ENCODE results near the gene IFI27L2.
"Not testable (repeated sequence)": the region's sequence is repeated elsewhere in the genome, so short reads cannot be mapped to it uniquely, and the experiment has no call there.

Gene IFI27L2, protein sequence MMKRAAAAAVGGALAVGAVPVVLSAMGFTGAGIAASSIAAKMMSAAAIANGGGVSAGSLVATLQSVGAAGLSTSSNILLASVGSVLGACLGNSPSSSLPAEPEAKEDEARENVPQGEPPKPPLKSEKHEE

DNA sequence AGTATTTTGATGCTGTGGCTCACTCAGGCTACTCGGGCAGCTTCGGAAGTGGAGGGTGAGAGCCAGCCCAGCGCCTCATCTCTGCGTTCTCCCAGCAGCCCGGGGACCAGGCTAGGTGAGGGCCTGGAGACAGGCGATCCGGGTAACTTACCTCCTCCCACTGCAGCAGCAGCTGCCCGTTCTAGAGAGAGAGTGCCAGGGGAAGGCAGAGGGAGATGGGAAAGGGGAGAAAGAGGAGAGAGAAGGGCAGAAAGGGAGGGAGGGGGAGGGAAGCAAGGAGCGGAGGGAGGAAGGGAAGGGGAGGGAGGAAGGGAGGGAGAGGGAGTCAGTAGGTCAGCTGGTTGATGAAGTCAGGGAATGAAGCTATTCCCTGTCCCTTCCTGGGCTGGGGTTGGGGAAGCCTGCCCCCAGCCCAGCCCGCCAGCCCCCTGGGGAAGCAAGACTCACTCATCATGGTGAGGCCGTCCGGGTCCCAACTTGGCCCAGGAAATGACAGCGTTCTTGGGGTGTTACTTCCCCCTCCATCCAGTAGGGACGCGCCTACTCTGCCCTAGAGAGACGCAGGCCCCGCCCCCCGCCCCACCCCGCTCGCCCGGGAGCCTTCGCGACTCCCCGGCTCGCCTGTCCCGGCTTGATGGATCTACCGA lies at the start of gene IFI27L2:
TSS of gene IFI27L2 (minus strand) at position 494 of the 647 bp plus-strand sequence. CDS start at position 454, 40 bp downstream.
- DNase-seq (ENCODE audit: low read depth in 2 of 2) = peak; percentile 59 to 68

DNA sequence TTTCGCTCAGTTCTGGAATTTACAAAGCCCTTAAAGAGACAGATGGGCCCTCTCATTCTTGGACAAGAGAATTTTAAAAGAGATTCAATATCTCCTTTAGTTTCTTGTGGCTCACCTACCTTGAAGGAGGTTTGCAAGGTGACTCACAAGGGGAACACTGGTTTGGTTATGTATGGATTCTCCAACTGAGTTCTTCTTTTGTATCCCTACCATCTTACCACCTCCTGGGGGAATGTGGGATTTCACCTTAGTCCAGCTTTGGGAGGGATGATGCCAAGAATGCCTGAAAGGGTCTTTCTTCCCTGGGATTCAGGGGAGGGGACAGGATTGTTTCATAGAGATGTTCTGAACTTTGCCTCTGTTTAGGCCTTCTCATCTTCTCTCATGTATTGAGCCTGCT lies 48.4 kb upstream of the IFI27L2 start:
- DNase-seq (ENCODE audit: low read depth in 2 of 2) = no peak

DNA sequence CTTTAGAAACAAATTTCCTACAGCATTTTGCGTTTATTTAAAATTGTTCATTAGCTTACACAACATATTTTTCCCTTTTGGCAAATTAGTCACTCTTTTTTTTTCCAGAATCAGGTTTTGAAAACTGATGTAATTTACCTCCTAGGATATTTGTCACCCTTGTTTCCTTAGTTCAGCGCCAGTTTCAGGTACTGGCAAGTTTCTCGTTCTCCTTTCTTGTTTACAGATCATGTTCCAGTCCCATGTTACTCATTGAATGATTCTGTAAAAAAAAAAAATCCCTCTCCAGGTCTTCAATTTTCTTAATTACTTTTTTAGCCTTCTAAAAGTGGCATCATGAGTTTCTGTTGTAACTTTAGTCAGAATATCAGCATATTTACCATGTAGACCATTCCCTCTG lies 47.4 kb upstream of the IFI27L2 start:
- DNase-seq (ENCODE audit: low read depth in 2 of 2) = no peak

DNA sequence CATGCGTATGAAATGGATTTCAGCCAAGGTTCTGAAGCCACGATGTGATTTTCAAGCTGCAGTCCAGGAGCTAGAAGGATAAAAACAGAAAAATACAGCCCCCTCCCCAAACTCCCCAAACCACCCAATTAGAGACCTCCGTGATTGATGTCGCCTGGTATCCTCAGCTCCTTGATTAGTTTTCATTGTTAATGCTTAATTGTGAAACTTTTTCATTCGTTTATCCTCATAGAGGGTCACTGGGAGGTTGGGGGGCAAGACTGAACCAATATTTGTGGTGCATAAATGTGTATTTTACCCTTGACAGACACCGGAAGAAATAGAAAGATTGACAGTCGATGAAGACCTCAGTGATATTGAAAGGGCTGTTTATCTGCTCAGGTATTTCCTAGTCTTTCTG lies 46.3 kb upstream of the IFI27L2 start:
- no peak for DNase-seq (ENCODE audit: low read depth in 2 of 2)

DNA sequence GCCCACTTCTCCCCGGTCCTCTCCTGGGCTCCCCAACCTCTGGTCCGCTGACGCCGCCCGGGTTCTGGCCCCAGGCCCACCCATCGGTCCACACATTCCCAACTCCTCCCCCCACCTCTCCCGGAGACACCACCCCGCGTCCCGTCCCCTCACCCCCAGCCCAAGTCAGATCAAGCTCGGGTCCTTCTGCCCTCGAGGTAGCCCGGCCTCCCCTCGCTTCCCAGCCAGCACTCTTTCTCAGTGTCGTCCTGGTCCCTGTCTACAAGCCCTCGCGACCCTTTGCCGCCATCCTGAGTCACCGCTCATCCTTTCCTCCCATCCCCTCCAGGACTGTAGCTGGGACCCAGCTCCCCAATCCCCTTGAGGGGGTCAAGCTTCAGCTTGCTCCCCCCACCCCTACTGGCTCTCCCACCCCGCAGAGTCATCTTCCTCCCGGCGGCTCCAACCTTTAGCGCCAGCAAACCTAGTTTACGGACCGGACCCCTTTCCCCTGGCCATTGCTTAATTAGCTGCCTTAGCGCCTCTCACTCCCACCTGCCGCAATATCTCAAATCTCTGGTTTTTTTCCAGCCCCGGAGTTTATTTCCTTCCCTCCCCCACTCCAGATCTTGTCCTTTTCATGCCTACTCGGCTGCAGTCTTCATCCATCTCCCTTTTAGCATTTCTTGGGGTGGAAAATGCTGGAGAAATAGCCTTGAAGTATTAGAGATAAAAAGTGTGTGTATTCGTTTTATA lies 45.8 kb upstream of the IFI27L2 start:
- DNase-seq (ENCODE audit: low read depth in 2 of 2) = no peak

DNA sequence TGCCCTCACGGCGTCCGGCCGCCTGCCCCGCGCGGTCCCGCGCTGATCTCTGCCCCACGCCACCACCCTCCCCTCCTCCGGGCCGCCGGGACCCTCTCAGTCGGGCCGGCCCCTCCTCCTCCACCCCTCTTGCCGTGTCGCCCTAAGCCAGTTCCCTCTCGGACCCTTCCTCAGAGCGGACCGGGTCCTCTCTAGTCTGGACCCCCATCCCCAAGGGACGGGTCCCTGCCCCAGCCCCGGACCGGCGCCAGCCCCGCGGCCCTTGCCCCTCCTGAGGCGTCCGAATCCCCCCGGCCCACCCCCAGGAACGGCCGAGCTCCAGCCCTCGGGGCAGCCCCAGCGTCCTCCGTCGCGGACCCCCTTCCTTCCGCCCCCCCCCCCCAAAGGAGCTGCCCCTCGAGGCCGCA lies 45.2 kb upstream of the IFI27L2 start:
- DNase-seq (ENCODE audit: low read depth in 2 of 2) = no peak

DNA sequence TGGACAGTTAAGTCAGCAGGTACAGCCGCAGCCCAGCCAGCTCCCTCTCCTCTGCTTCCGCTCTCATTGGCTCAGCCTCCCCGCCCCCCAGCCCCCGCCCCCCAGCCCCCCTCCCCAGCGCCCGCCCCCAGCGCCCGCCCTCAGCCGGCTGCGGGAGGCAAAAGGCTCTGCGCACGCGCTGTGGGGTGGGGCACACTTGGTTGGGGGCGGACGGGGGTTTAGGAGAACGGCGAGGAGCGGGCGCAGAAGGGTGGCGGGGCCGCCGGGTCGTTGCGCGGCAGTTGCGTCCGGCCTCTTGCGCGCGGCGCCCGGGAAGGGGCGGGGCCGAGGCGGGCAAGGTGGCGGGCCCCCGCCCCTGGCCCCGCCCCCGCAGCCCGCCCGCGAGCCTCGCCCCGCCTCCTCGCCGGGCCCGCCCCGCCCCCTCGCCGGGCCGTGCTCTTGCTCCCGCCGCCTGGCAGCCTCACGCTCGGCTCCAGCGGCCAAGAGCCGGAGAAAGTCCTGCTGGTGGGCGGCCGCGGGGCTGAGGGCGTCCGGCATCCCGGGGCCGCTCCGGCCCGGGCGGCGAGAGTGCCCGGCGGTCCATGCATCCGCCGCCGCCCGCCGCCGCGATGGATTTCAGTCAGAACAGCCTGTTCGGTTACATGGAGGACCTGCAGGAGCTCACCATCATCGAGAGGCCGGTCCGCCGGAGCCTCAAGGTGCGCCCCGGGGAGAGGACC lies 44.6 kb upstream of the IFI27L2 start, which contains the start of gene PPP4R4:
TSS of gene PPP4R4 (plus strand) at position 438 of the 719 bp plus-strand sequence. CDS start at position 582, 144 bp downstream.
- DNase-seq (ENCODE audit: low read depth in 2 of 2) = peak; percentile 73 to 76

DNA sequence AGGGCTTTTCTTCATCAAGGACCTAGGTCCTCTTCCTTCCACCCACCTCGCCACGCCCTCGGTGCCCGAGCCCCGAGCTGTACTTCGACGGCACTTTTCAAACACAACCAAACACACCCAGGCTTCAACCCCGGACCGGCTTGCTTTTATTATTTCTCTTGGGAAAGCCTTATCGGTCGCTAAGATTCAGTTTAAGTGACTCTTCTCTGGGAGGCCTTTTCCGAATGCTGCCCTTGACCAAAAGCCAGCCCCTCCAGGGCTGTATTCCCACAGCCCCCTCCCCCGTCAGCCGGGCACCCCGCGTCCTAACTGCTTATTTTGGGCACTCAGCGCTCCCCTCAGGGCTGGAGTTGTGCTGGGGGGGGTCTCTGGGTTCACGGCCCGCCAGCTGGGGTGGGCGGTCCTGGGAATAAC lies 44.1 kb upstream of the IFI27L2 start:
- no peak for DNase-seq (ENCODE audit: low read depth in 2 of 2)

DNA sequence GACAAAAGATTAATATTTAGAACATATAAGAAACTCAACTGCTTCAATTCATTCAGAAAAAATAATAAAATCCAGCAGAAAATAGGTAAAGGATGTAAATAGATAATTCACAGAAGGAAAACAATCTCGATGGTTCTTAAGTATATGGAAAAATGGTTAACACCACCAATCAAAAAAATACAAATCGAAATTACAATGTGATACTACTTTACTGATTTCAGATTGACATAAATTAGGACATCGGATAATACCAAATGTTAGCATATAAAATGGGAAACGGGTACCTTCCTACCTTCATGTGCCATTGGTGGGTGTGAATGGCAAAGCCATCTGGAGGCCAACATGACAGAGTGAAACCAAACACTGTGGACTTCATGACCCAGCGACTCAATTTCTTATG lies 43.1 kb upstream of the IFI27L2 start:
- DNase-seq (ENCODE audit: low read depth in 2 of 2) = no peak

DNA sequence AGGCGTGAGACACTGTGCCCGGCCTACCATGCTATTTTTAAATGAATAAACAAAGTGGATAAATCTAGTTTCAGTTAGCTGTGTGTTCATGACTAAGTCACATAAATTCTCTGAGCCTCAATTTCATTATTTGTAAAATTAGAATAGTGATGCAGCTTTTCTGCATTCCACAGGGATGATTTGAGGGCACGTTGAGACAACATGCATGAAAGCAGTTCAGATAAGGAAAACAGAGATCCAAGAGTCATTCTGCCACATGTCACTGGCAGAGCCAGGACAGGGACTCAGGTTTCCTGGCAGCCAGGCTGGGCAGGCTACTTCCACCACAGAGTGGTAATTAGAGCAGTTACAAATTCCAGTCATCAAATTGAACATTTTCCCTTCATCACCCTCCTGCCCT lies 41.8 kb upstream of the IFI27L2 start:
- no peak for DNase-seq (ENCODE audit: low read depth in 2 of 2)

DNA sequence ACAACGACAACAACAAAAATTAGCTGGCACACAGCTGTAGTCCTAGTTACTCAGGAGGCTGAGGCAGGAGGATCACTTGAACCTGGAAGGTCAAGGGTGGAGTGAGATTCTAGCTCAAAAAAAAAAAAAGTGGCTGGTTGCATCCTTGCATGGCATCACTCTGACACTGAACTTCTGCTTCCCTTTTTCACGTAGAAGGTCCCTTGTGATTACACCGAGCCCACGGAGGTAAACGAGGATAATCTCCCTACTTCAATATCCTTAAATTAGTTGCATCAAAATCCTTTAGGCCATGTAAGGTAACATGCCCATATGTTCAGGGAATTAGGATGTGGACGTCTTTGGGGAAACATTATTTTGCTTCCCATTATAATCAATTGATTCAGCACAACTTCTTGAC lies 40.7 kb upstream of the IFI27L2 start:
- DNase-seq (ENCODE audit: low read depth in 2 of 2) = no peak

DNA sequence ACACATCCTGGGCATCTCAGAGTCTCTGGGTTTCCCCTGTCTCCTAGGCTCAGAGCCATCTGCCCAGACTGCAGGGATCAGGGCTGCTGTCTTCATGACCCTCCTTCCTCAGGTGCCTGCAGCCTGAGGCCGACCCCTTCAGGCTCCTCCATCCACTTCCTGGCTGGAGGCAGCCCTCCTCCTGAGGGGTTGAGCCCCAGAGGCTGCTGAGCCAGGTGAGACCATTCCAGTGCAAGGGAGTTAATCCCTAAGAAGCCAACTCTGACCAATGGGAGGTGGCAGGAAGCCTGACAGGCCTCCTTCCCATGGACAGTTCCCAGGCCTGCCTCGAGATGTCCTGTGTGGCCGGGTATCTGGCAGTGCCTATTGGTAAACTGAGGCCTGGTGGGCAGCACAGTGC lies 36.3 kb upstream of the IFI27L2 start:
- no peak for DNase-seq (ENCODE audit: low read depth in 2 of 2)

DNA sequence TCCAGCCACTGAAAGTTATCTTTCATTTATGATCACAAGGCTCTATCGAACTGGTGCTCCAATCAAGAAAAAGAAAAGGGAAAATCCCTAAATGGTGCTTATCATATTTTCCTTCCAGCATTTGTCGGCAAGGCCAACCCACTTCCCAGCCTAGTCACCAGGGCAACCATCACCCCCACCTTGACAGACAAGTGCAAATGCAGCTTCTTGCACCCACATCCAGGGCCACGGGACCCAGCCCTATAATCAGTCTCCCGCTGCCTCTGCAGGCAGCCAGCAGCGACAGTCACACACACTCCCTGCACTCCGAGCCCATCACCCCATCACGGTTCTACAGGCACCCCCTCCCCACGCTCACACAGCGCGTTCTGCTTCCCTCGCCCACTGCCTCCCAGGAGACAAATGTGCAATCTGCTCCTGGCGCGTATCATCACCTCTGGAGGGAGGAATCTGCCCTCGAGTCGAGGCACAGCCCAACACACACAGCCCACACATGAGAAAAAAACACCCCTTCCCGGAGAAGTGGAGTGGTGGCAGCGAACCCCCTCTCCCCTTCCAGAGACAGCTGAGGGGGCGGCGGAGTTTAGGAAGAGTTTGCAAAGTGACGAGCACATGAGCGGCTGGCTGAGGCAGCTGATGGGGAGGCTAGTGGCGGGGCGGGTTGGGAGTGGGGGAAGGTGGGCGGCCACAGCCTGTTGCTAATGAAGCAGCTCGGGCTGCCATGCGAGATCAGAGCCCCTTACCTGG lies 35.5 kb upstream of the IFI27L2 start:
- DNase-seq (ENCODE audit: low read depth in 2 of 2) = no peak

DNA sequence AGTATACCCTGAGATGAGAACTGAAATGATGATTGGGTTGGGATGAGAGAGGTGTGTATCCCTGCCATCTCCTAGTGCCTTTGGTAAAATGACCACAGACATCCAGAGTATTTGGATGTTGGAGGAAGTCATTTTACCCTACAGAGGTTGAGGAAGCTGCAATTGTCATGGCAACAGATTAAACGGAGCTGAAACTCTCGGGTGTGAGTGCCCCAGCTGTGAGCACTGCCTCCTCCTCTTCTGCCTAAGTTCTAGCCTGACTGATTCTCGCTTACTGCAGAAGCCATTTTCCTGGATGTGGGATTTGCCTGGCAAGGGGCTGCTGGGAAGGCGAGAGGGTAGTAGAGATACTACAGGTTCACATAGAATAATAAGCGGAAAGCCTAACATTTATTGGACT lies 34.4 kb upstream of the IFI27L2 start:
- no peak for DNase-seq (ENCODE audit: low read depth in 2 of 2)

DNA sequence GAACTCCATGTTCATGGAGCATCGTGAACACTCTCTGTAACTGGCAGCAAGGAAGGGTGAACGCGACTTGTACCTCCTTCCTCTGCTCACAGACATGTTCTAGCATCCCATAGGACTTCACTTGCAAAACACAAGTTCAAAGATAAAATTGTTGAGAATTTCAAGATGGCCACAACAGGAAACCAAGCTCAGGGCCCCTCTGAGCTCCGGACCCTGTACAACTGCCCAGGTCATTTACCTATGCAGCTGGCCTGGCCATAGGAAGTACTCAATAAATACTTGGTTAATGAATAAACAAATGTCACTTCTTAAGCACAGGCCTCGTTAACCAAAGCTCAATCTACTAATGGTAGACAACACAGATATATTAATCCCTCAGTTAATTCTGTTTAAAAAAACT lies 33.1 kb upstream of the IFI27L2 start:
- DNase-seq (ENCODE audit: low read depth in 2 of 2) = no peak

DNA sequence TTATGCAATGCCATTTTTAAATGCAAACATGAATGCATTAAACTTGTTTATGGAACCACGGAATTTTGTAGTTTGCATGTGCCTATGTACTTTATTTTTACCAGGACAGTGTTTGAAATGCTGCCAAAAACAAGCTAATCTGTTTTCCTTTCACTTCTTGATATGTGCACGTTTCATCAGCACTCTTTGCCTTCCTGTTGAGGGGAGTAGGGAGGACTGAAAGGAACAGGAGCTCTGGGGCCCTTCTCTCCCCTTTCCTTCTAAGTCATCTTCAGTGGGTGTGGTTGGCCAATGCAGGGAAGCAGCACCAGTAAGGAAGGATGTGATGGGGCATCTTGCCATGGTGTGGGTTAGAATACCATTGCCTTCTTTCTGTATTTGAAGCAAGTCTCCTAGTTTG lies 32.6 kb upstream of the IFI27L2 start:
- no peak for DNase-seq (ENCODE audit: low read depth in 2 of 2)

DNA sequence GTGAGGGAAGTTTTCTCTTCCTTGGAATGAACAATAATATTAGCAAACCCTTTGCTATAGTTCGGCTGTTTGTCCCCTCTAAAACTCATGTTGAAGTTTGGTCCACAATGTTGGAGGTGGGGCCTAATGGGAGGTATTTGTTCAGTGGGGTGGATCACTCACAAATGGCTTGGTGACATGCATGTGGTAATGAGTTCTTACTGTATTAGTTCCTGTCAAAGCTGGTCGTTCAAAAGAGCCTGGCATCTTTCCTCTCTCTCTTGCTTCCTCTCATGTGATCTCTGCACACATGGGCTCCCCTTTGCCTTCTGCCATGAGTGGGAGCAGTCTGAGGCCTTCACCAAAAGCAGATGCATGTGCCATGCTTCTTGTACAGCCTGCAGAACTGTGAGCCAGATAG lies 31.7 kb upstream of the IFI27L2 start:
- no peak for DNase-seq (ENCODE audit: low read depth in 2 of 2)

DNA sequence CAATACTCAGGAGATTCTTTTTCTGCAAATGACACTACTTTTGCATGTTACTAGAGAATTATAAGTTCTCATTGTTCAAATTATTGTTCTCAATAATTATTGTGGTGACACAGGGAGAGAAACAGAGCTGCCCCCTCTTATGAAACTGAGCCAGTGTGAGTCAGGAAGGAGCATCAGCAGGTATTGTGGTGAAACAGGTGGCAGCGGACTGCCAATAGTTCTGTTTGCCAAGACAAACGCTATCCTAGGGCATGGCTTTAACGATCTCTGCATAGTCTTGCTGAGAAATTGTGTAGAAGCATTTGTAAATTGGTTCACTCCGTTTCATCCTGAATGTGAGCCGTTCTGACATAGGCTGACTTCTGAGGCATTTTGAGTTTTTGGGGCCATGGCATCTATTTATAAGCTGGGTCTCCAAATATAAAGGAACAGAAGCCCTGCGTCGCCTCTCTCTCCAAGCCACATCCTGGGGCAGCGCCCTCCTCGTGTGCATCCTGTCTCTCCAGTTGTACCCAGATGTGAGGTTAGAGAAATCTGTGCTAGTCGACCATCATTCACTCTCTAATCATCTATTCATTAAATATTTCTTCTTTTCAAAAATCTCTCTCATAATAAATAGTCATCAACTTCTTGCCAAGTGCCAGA lies 29.0 kb upstream of the IFI27L2 start:
- DNase-seq (ENCODE audit: low read depth in 2 of 2) = no peak

DNA sequence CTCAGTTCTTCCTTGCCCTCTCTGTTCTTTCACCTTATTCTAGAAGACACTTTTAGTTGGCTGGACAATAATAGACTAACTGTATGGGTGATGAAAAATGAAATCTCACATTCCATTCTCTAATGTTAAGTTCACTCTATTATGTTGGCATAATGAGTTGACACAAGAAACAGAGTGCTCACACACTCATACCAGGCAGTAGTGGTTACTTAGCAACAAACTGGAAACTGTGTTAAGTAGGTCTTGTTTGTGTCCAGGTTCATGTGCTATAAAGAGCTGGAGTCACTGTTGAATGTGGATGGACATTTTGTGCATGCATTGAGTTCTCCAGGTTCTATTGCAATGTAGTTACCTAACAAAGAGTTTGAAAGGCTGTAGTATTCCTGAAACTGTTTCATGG lies 27.8 kb upstream of the IFI27L2 start:
- DNase-seq (ENCODE audit: low read depth in 2 of 2) = no peak

DNA sequence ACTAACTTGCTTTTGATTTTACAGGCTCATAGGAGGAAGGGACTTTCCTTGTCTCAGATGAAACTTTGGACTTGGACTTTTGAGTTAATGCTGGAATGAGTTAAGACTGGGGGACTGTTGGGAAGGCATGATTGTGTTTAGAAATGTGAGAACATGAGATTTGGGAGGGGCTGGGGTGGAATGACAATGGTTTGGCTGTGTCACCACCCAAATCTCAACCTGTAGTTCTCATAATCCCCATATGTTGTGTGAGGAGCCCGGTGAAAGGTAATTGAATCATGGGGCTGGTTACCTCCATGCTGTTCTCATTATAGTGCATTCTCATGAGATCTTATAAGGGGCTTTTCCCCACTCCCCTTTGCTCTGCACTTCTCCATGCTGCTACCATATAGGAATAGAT lies 26.7 kb upstream of the IFI27L2 start:
- DNase-seq (ENCODE audit: low read depth in 2 of 2) = not testable (repeated sequence)

DNA sequence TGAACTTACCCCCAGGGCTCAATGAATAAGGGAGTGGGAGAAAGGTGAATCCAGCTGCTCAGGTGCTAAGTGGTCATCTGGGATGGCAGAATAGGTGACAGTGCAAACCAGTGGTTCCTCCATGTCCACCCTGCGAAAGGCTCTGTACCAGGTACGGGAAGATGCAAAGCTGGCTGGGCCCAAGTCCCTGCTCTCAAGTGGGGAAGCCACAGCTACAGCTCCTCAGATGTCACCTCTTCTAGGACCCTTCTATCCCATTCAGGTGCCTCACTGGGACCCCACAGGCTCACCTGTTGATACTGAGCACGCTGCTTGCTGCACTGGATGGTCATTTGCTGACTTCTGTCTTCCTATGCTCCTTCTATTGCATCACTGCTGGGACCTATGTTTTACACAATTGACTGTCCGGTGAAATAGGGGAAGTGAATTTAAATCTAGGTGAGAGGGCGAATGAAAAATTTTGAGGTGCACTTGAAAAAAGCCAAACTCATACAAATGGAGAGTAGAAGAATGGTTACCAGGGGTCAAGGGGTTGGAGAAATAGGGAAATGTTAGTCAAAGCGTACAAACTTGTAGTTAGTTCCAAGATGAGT lies 24.4 kb upstream of the IFI27L2 start:
- DNase-seq (ENCODE audit: low read depth in 2 of 2) = no peak

Measured in stimulated activated CD8-positive, alpha-beta memory T cell treated with anti-CD3 and anti-CD28 coated beads, Interleukin-15, amount 100 ng/mL, for 48 hours (primary cell).